Fibroblast of pulmonary artery (primary cell): ENCODE measurements around the gene BAIAP3.

Source experiments
- DNase-seq: peaks from one replicate; pipeline ENCODE4 v3.0.0-alpha.2; 2010; ENCODE audit warnings: low read depth
- H3K4me3 ChIP-seq: replicated peaks from 2 replicates; pipeline ENCODE4 v1.5.1; 2011; ENCODE audit warnings: low read depth, mild to moderate bottlenecking, control low read depth, low read length, moderate library complexity
- CTCF ChIP-seq: IDR thresholded peaks from 2 replicates; pipeline ENCODE4 v1.5.1; 2011; ENCODE audit warnings: mild to moderate bottlenecking, control low read depth, low read length, inconsistent platforms; ENCODE audit errors: missing control alignments

Gene BAIAP3

GRCh38 chr16:1305823-1306222 lies 27.6 kb upstream of the BAIAP3 start:
- DNase-seq: no peak
- H3K4me3 ChIP-seq: no peak overlapping the region
- no peak for TF ChIP-seq CTCF

GRCh38 chr16:1306334-1306733 lies 27.1 kb upstream of the BAIAP3 start:
- no peak for TF ChIP-seq CTCF
- H3K4me3 ChIP-seq: no peak overlapping the region
- DNase-seq: no peak

- H3K4me3 ChIP-seq: peak overlapping the region; percentile 65
- TF ChIP-seq CTCF: no peak
- DNase-seq: peak; percentile 57
Observed at GRCh38 chr16:1308036-1308976, 25.1 kb upstream of the BAIAP3 start.

GRCh38 chr16:1308977-1309885 lies 24.2 kb upstream of the BAIAP3 start, which contains the start of gene UBE2I:
UBE2I (plus strand) TSS chr16:1309636; CDS start chr16:1314031, 4,395 bp downstream.
- TF ChIP-seq CTCF: no peak

GRCh38 chr16:1309888-1310831 lies 23.3 kb upstream of the BAIAP3 start:
- peak; percentile 48 for DNase-seq

More at GRCh38 chr16:1308977-1309885, 24.2 kb upstream of the BAIAP3 start, which contains the start of gene UBE2I:
- H3K4me3 ChIP-seq: peak within 1 kb of the TSS; percentile 85
- peak; percentile 99 for DNase-seq

More at GRCh38 chr16:1309888-1310831, 23.3 kb upstream of the BAIAP3 start:
- TF ChIP-seq CTCF: no peak
- H3K4me3 ChIP-seq: peak overlapping the region; percentile 85
